LNCaP clone FGC (cell line): ENCODE measurements around the gene RPL9.

Experiments used
- DNase-seq: peaks from one replicate; pipeline ENCODE4 v3.0.0-alpha.2; 2011; ENCODE audit warnings: low read depth
- H3K4me3 ChIP-seq: 2 replicates; pipeline ENCODE4 v1.5.1; 2011; ENCODE audit warnings: mild to moderate bottlenecking, low read depth, low read length, control low read depth
- CTCF ChIP-seq: IDR thresholded peaks from 2 replicates; pipeline ENCODE4 v1.5.1; 2012; ENCODE audit warnings: mild to moderate bottlenecking; ENCODE audit not compliant: control insufficient read depth, insufficient read depth; ENCODE audit errors: extremely low read depth

The RPL9 gene

GRCh38 chr4:39495446-39496213 is 36.9 kb upstream of the RPL9 start:
- DNase-seq: peak; percentile 67
- TF ChIP-seq CTCF: no peak
- no peak overlapping the region for H3K4me3 ChIP-seq

- no peak for DNase-seq
- TF ChIP-seq CTCF: no peak
- H3K4me3 ChIP-seq: no peak overlapping the region
Observed at GRCh38 chr4:39494354-39494753, 35.6 kb upstream of the RPL9 start.

GRCh38 chr4:39490322-39490721 is 31.6 kb upstream of the RPL9 start:
- TF ChIP-seq CTCF: no peak
- no peak for DNase-seq
- no peak overlapping the region for H3K4me3 ChIP-seq

- no peak overlapping the region for H3K4me3 ChIP-seq
- TF ChIP-seq CTCF: no peak
- no peak for DNase-seq
Observed at GRCh38 chr4:39486221-39486804, 27.6 kb upstream of the RPL9 start.

- TF ChIP-seq CTCF: no peak
- no peak overlapping the region for H3K4me3 ChIP-seq
- DNase-seq: no peak
Observed at GRCh38 chr4:39484582-39485272, 26.0 kb upstream of the RPL9 start.

GRCh38 chr4:39480902-39481695 is 22.4 kb upstream of the RPL9 start:
- TF ChIP-seq CTCF: no peak
- no peak for DNase-seq
- no peak overlapping the region for H3K4me3 ChIP-seq
